NCI-H2171 (cell line): ENCODE results near the gene TUBB4A.
"Not testable (repeated sequence)": the region's sequence is repeated elsewhere in the genome, so short reads cannot be mapped to it uniquely, and the experiment has no call there.

Experiments
- DNase-seq: peaks from one replicate; lab custom pipeline; 2025; lab: John Stamatoyannopoulos, UW

Gene TUBB4A

GRCh38 chr19:6524311-6524710, 22.2 kb upstream of the TUBB4A start:
- DNase-seq: no peak

- no peak for DNase-seq
Measured at GRCh38 chr19:6522712-6523111, 20.6 kb upstream of the TUBB4A start.

- DNase-seq: no peak
Measured at GRCh38 chr19:6521718-6522646, 19.9 kb upstream of the TUBB4A start.

GRCh38 chr19:6519289-6519688, 17.2 kb upstream of the TUBB4A start:
- no peak for DNase-seq

GRCh38 chr19:6518145-6518911, 16.2 kb upstream of the TUBB4A start:
- no peak for DNase-seq

- peak; percentile 71 for DNase-seq
Measured at GRCh38 chr19:6516659-6517291, 14.7 kb upstream of the TUBB4A start.

GRCh38 chr19:6516018-6516658, 14.0 kb upstream of the TUBB4A start:
- peak; percentile 56 for DNase-seq

- DNase-seq: no peak
Measured at GRCh38 chr19:6514926-6515544, 12.9 kb upstream of the TUBB4A start.

- DNase-seq: no peak
Measured at GRCh38 chr19:6514089-6514488, 12.0 kb upstream of the TUBB4A start.

GRCh38 chr19:6510618-6511017, 8.5 kb upstream of the TUBB4A start:
- DNase-seq: no peak

GRCh38 chr19:6509118-6509971, 7.2 kb upstream of the TUBB4A start:
- no peak for DNase-seq

- not testable (repeated sequence) for DNase-seq
Measured at GRCh38 chr19:6508028-6508771, 6.1 kb upstream of the TUBB4A start.

- DNase-seq: no peak
Measured at GRCh38 chr19:6503407-6504201, 1.5 kb upstream of the TUBB4A start.

GRCh38 chr19:6500837-6501739, 1.0 kb downstream of the TUBB4A start:
- no peak for DNase-seq

- DNase-seq: no peak
Measured at GRCh38 chr19:6499052-6499790, 2.9 kb downstream of the TUBB4A start.

GRCh38 chr19:6498294-6499036, 3.6 kb downstream of the TUBB4A start:
- DNase-seq: no peak

- no peak for DNase-seq
Measured at GRCh38 chr19:6495947-6496346, 6.2 kb downstream of the TUBB4A start.
